Panc1 (cell line): ENCODE data around the gene PSORS1C2. TPM values are rescaled to one million over a fixed set of nuclear protein-coding genes. Genes with fewer than 3 reads are reported as not detected.
A peak's percentile ranks its signal among the peaks of the same experiment; 100 is the strongest.

Source experiments
- ATAC-seq: fragments of 200-7000 bp; cut with Tn5 transposase; 2 replicates; pipeline ENCODE4 v1.9.1; 2020; ENCODE audit warnings: mild to moderate bottlenecking, moderate library complexity
- BruUV-seq: library from RNA; stranded (reverse); fragments of 400-500 nt; replicated peaks from 2 replicates; lab custom pipeline; 2021; lab: Mats Ljungman, UMichigan
- CTCF ChIA-PET: fragments of 300-600 bp; sonication (Branson Sonifier 250); formaldehyde crosslinking; loops from one replicate; lab custom pipeline; 2022; ENCODE audit warnings: antibody characterized with exemption; lab: Charles Lee
- POLR2A ChIA-PET: fragments of 300-600 bp; sonication (Branson Sonifier 250); formaldehyde crosslinking; loops from one replicate; lab custom pipeline; 2022; ENCODE audit warnings: antibody characterized with exemption; lab: Charles Lee
- DNase-seq: peaks from one replicate; pipeline ENCODE4 v3.0.0-alpha.2; 2010; ENCODE audit warnings: low read depth, low spot score
- H3K27ac ChIP-seq: 2 replicates; pipeline ENCODE4 v1.5.1; 2011; ENCODE audit warnings: mild to moderate bottlenecking, low read length, inconsistent platforms
- H3K27me3 ChIP-seq: fragments of 200-500 bp; sonication (Bioruptor generic); 2 replicates; pipeline ENCODE4 v1.6.0; 2014; ENCODE audit warnings: low read length, inconsistent platforms; ENCODE audit not compliant: control insufficient read depth, insufficient read depth
- H3K36me3 ChIP-seq: fragments of 200-500 bp; sonication (Bioruptor generic); 2 replicates; pipeline ENCODE4 v1.5.1; 2014; ENCODE audit warnings: inconsistent platforms, mild to moderate bottlenecking, low read length, moderate library complexity; ENCODE audit not compliant: control insufficient read depth, insufficient read depth
- H3K4me1 ChIP-seq: 2 replicates; pipeline ENCODE4 v1.5.1; 2011; ENCODE audit warnings: inconsistent platforms, mild to moderate bottlenecking, low read length, moderate library complexity; ENCODE audit not compliant: control insufficient read depth, insufficient read depth
- H3K4me3 ChIP-seq, 2 experiments: 2 replicates each; pipeline ENCODE4 v1.5.1; 2011 to 2012; ENCODE audit warnings: low read depth in 2 of 2, low read length in 2 of 2, mild to moderate bottlenecking in 2 of 2, inconsistent platforms in 1 of 2, moderate library complexity in 1 of 2
- H3K9me3 ChIP-seq: fragments of 200-500 bp; sonication (Bioruptor generic); 2 replicates; pipeline ENCODE4 v1.5.1; 2014; ENCODE audit warnings: low read depth, mild to moderate bottlenecking, inconsistent platforms, low read length, moderate library complexity; ENCODE audit not compliant: control insufficient read depth, insufficient read depth
- POLR2AphosphoS5 ChIP-seq: IDR thresholded peaks from 2 replicates; pipeline ENCODE4 v1.6.1; 2012; ENCODE audit warnings: mild to moderate bottlenecking, low read depth, low read length, moderate library complexity
- SIN3A ChIP-seq: IDR thresholded peaks from 2 replicates; pipeline ENCODE4 v1.6.1; 2012; ENCODE audit warnings: low read depth, mild to moderate bottlenecking, low read length, moderate library complexity, borderline replicate concordance; ENCODE audit not compliant: insufficient read depth
- TCF7L2 ChIP-seq: IDR thresholded peaks from 2 replicates; pipeline ENCODE4 v1.6.1; 2011; ENCODE audit warnings: mild to moderate bottlenecking, low read depth, low read length, inconsistent platforms
- in situ Hi-C: cut with HindIII; loops from 2 replicates; pipeline ENCODE4 v1.10.0; 2016; ENCODE audit warnings: low sequenced_read_pairs, low pct_unique_long_range_greater_than_20kb
- intact Hi-C: fragments of 100-400 bp; cut with micrococcal nuclease; formaldehyde crosslinking; loops from one replicate; pipeline ENCODE4 v1.10.0; 2022; ENCODE audit not compliant: unreplicated experiment
- total RNA-seq: library from RNA; stranded (reverse); gene quantifications from one replicate; pipeline ENCODE4 v1.2.1, GENCODE V29; 2021; ENCODE audit not compliant: unreplicated experiment
- TF ChIP-seq, protein P1 (sequence below): fragments of 450-650 bp; IDR thresholded peaks from 2 replicates; pipeline ENCODE4 v1.5.1; 2017; ENCODE audit warnings: mild to moderate bottlenecking
- TF ChIP-seq, protein P2 (sequence below), 2 experiments: IDR thresholded peaks; 2 replicates each; pipeline ENCODE4 v1.6.1; 2011 to 2012; ENCODE audit warnings: low read depth in 2 of 2, control low read depth in 1 of 2, low read length in 1 of 2, mild to moderate bottlenecking in 1 of 2, moderate library complexity in 1 of 2; ENCODE audit not compliant: insufficient read depth in 1 of 2

The PSORS1C2 gene
- total RNA-seq, 1 experiment from 2014 or later = not detected

GRCh38 chr6:31116661-31117385, 22.0 kb downstream of the PSORS1C2 start:
- no TSS peak for BruUV-seq
- Histone ChIP-seq H3K9me3 (no peaks in the 10 kb centered on the region), H3K4me3 (peak overlapping the region; percentile 7 to 37), H3K36me3 (no peaks in the 10 kb centered on the region), H3K4me1 (peaks cover 19% of the 10 kb centered on the region), H3K27me3 (no peaks in the 10 kb centered on the region), H3K27ac (0 out of 2 replicates have a peak overlapping the region, but pooled peaks have one; percentile 53)
- in situ Hi-C loops (no loop called here), intact Hi-C loops (no loop called here)
- peak; percentile 59 for ATAC-seq
- TF ChIP-seq, protein P1, sequence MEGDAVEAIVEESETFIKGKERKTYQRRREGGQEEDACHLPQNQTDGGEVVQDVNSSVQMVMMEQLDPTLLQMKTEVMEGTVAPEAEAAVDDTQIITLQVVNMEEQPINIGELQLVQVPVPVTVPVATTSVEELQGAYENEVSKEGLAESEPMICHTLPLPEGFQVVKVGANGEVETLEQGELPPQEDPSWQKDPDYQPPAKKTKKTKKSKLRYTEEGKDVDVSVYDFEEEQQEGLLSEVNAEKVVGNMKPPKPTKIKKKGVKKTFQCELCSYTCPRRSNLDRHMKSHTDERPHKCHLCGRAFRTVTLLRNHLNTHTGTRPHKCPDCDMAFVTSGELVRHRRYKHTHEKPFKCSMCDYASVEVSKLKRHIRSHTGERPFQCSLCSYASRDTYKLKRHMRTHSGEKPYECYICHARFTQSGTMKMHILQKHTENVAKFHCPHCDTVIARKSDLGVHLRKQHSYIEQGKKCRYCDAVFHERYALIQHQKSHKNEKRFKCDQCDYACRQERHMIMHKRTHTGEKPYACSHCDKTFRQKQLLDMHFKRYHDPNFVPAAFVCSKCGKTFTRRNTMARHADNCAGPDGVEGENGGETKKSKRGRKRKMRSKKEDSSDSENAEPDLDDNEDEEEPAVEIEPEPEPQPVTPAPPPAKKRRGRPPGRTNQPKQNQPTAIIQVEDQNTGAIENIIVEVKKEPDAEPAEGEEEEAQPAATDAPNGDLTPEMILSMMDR = no peak
- TF ChIP-seq, protein P2, sequence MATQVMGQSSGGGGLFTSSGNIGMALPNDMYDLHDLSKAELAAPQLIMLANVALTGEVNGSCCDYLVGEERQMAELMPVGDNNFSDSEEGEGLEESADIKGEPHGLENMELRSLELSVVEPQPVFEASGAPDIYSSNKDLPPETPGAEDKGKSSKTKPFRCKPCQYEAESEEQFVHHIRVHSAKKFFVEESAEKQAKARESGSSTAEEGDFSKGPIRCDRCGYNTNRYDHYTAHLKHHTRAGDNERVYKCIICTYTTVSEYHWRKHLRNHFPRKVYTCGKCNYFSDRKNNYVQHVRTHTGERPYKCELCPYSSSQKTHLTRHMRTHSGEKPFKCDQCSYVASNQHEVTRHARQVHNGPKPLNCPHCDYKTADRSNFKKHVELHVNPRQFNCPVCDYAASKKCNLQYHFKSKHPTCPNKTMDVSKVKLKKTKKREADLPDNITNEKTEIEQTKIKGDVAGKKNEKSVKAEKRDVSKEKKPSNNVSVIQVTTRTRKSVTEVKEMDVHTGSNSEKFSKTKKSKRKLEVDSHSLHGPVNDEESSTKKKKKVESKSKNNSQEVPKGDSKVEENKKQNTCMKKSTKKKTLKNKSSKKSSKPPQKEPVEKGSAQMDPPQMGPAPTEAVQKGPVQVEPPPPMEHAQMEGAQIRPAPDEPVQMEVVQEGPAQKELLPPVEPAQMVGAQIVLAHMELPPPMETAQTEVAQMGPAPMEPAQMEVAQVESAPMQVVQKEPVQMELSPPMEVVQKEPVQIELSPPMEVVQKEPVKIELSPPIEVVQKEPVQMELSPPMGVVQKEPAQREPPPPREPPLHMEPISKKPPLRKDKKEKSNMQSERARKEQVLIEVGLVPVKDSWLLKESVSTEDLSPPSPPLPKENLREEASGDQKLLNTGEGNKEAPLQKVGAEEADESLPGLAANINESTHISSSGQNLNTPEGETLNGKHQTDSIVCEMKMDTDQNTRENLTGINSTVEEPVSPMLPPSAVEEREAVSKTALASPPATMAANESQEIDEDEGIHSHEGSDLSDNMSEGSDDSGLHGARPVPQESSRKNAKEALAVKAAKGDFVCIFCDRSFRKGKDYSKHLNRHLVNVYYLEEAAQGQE (IDR thresholded peaks at IDR 0.05; ENCODE audit: insufficient read depth in 1 of 2, low read depth in 2 of 2, low read length in 1 of 2) = no peak
- TF ChIP-seq POLR2AphosphoS5 (no peak), TCF7L2 (no peak), SIN3A (no peak)
- CTCF ChIA-PET = interaction anchor here (1.1 to 1.2 kb wide), 2 partner anchors 12 to 30 kb away, joined by 4 read pairs; no protein-coding TSS in a partner anchor
- DNase-seq = no peak
- POLR2A ChIA-PET = no interaction called here

DNA sequence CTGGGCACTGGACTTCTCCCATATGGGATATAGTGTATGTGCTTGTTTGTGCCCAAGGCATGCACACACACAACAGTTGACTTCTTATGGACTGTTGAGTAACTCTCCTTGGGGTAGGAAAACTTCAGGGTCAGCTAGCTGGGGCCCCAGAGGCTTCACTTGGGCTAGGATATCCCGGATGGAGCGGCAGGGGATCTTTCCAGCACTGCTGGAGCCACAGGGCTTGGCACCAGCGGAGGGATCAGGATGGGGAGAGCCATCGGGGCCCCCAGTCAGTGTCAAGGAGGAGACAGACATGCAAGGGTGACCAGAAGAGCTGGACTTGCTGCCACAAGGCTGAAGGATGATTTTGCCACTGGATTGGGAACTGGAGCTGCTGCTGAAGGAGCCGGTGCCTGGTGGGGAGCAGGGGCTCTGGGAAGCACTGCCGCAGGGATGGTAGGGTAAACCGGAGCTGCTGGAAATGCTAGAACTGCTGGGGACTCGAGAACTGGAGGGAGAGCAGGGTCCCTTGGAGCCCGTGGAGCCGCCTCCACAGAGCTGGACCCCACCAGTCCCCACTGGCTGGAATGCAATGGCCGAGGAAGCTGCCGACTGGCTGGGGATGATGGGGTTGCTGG, 22.8 kb downstream of the PSORS1C2 start:
- H3K4me1 ChIP-seq = peaks cover 19% of the 10 kb centered on the region
- no peaks in the 10 kb centered on the region for H3K27me3 ChIP-seq
- H3K9me3 ChIP-seq = no peaks in the 10 kb centered on the region
- TSS peak; percentile 79 for BruUV-seq
- ChIA-PET CTCF (interaction anchor here (1.1 to 1.5 kb wide), 2 partner anchors 13 to 29 kb away, joined by 4 to 5 read pairs; no protein-coding TSS in a partner anchor), POLR2A (no interaction called here)
- intact Hi-C loops = no loop called here
- DNase-seq = no peak
- in situ Hi-C loops = no loop called here
- no peak overlapping the region for H3K4me3 ChIP-seq
- no peak overlapping the region for H3K27ac ChIP-seq
- H3K36me3 ChIP-seq = no peaks in the 10 kb centered on the region
- no peak for ATAC-seq
- TF ChIP-seq SIN3A (no peak), POLR2AphosphoS5 (no peak), TCF7L2 (no peak)
- TF ChIP-seq, protein P2 (IDR thresholded peaks at IDR 0.05; ENCODE audit: insufficient read depth in 1 of 2, low read depth in 2 of 2, low read length in 1 of 2) = no peak
- TF ChIP-seq, protein P1 = no peak
